SK-N-SH (cell line): ENCODE results near the gene AIRE.

Experiments
- CTCF ChIP-seq: fragments of 200-600 bp; sonication (generic); IDR thresholded peaks from 2 replicates; pipeline ENCODE4 v1.6.1; 2017; ENCODE audit warnings: antibody characterized with exemption, mild to moderate bottlenecking, moderate library complexity
- ELF1 ChIP-seq: IDR thresholded peaks from 2 replicates; pipeline ENCODE4 v1.4.0; 2012
- EZH2phosphoT487 ChIP-seq: fragments of 200-600 bp; sonication (generic); IDR thresholded peaks from 2 replicates; pipeline ENCODE4 v1.6.1; 2017; ENCODE audit warnings: low read depth, mixed run types, mild to moderate bottlenecking, antibody characterized with exemption, moderate library complexity, borderline replicate concordance
- GABPA ChIP-seq: IDR thresholded peaks from 2 replicates; pipeline ENCODE4 v1.4.0; 2012; ENCODE audit warnings: low read depth, mild to moderate bottlenecking
- JUND ChIP-seq: IDR thresholded peaks from 2 replicates; pipeline ENCODE4 v1.4.0; 2012
- MAX ChIP-seq: IDR thresholded peaks from 2 replicates; pipeline ENCODE4 v1.4.0; 2012; ENCODE audit warnings: low read depth
- MXI1 ChIP-seq: IDR thresholded peaks from 2 replicates; pipeline ENCODE4 v1.6.1; 2012; ENCODE audit warnings: mild to moderate bottlenecking, low read depth, low read length, improper control_type of control experiment
- NFIC ChIP-seq: IDR thresholded peaks from 2 replicates; pipeline ENCODE4 v1.4.0; 2012; ENCODE audit warnings: borderline replicate concordance
- NRF1 ChIP-seq: IDR thresholded peaks from 2 replicates; pipeline ENCODE4 v1.6.1; 2012; ENCODE audit warnings: low read depth, mild to moderate bottlenecking, low read length
- RCOR1 ChIP-seq: fragments of 150-350 bp; IDR thresholded peaks from 2 replicates; pipeline ENCODE4 v1.6.1; 2017; ENCODE audit warnings: antibody characterized with exemption, low read length
- REST ChIP-seq: IDR thresholded peaks from 2 replicates; pipeline ENCODE4 v1.6.1; 2012; ENCODE audit warnings: mild to moderate bottlenecking, low read depth, low read length, moderate library complexity
- RXRA ChIP-seq: IDR thresholded peaks from 2 replicates; pipeline ENCODE4 v1.4.0; 2012; ENCODE audit warnings: low read depth, mild to moderate bottlenecking, borderline replicate concordance
- SMC3 ChIP-seq: IDR thresholded peaks from 2 replicates; pipeline ENCODE4 v1.6.1; 2012; ENCODE audit warnings: low read depth, low read length, improper control_type of control experiment
- TEAD4 ChIP-seq: IDR thresholded peaks from 2 replicates; pipeline ENCODE4 v1.4.0; 2012; ENCODE audit warnings: mild to moderate bottlenecking, borderline replicate concordance; ENCODE audit not compliant: insufficient read depth

- TF ChIP-seq CTCF = no peak
- TF ChIP-seq RXRA = no peak
- no peak for TF ChIP-seq JUND
- no peak for TF ChIP-seq REST
- no peak for TF ChIP-seq ELF1
- TF ChIP-seq SMC3 = no peak
- TF ChIP-seq EZH2phosphoT487 = no peak
- no peak for TF ChIP-seq TEAD4
- TF ChIP-seq MAX = no peak
- no peak for TF ChIP-seq GABPA
- no peak for TF ChIP-seq RCOR1
- no peak for TF ChIP-seq NFIC
- no peak for TF ChIP-seq NRF1
- TF ChIP-seq MXI1 = no peak
These were observed 36.3 kb downstream of the AIRE start for GRCh38 chr21:44321846-44322450.
